Mononuclear cell (primary cell): Measurements from ENCODE around the gene TREH. TPM values are rescaled to one million over a fixed set of nuclear protein-coding genes. Genes with fewer than 3 reads are reported as not detected.

Experiments used
- H3K27me3 ChIP-seq: 2 replicates; pipeline ENCODE4 v1.6.0; 2011; ENCODE audit warnings: low read length, control low read depth; ENCODE audit not compliant: insufficient read depth
- H3K4me1 ChIP-seq: 2 replicates; pipeline ENCODE4 v1.5.1; 2011; ENCODE audit warnings: mild to moderate bottlenecking, low read length, control low read depth; ENCODE audit not compliant: insufficient read depth
- H3K4me3 ChIP-seq: 2 replicates; pipeline ENCODE4 v1.5.1; 2011; ENCODE audit warnings: mild to moderate bottlenecking, low read length, moderate library complexity
- H3K9me3 ChIP-seq: 2 replicates; pipeline ENCODE4 v1.5.1; 2011; ENCODE audit warnings: low read depth, mild to moderate bottlenecking, control low read depth, low read length
- total RNA-seq: library from RNA; depleted of rRNA; stranded (reverse); fragments of >200 nt; gene quantifications from one replicate; pipeline ENCODE4 v1.2.3, GENCODE V29; 2012

Gene TREH
- total RNA-seq, 1 donor: not detected

- H3K4me1 ChIP-seq: peaks cover 43% of the 10 kb centered on the region
- H3K4me3 ChIP-seq: no peak overlapping the region
- no peaks in the 10 kb centered on the region for H3K9me3 ChIP-seq
- no peaks in the 10 kb centered on the region for H3K27me3 ChIP-seq
These were observed 27.0 kb upstream of the TREH start for GRCh38 chr11:118706546-118706825.

DNA sequence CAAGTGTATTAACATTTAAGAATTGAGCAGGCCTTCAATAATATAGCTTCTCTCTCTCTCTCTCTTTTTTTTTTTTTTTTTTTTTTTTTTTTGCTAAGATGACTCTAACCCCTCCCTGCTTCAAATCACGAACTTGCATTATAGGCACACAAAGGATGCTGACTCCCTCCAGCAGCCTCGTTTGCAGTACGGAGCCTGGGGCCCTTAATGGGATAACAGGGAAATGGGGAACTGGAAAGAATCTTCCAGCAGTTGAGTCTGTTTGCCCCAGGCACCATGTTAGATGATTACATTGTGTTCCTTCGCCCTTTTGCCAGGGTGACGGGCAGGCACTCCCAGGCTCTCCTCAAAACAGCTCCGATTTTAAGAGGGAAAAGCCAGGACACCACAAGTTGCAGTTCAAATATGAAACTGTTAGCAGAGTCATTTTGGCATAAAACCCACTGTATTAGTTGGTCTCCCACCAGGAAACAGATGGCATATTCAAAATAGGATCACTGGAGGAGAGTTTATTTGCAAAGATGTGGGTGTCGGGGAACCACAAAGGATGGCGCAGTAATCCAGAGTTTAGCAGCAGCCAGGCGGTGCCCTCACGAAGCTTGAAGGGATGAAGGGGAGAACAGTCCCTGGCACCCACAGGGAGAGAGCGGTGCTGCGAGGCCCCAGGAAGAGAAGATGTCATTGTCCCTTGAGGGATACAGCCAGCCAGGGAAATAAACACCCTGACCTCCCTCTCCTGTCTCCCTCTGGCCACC, 26.5 kb upstream of the TREH start:
- Histone ChIP-seq H3K4me1 (peaks cover 47% of the 10 kb centered on the region), H3K4me3 (no peak overlapping the region), H3K9me3 (no peaks in the 10 kb centered on the region), H3K27me3 (no peaks in the 10 kb centered on the region)

- Histone ChIP-seq H3K4me3 (no peak overlapping the region), H3K27me3 (no peaks in the 10 kb centered on the region)
These were observed 25.8 kb upstream of the TREH start for GRCh38 chr11:118705111-118705741.

GRCh38 chr11:118703563-118704106, 24.2 kb upstream of the TREH start:
- no peaks in the 10 kb centered on the region for H3K9me3 ChIP-seq
- peaks cover 70% of the 10 kb centered on the region for H3K4me1 ChIP-seq
- no peaks in the 10 kb centered on the region for H3K27me3 ChIP-seq
- H3K4me3 ChIP-seq: no peak overlapping the region

More at GRCh38 chr11:118705111-118705741, 25.8 kb upstream of the TREH start:
- Histone ChIP-seq H3K9me3 (no peaks in the 10 kb centered on the region), H3K4me1 (peaks cover 54% of the 10 kb centered on the region)

GRCh38 chr11:118699506-118700220, 20.2 kb upstream of the TREH start:
- Histone ChIP-seq H3K4me3 (no peak overlapping the region), H3K27me3 (no peaks in the 10 kb centered on the region), H3K9me3 (no peaks in the 10 kb centered on the region), H3K4me1 (peaks cover 61% of the 10 kb centered on the region)

GRCh38 chr11:118697346-118697745, 17.9 kb upstream of the TREH start:
- Histone ChIP-seq H3K4me3 (no peak overlapping the region), H3K27me3 (no peaks in the 10 kb centered on the region), H3K4me1 (peaks cover 55% of the 10 kb centered on the region), H3K9me3 (no peaks in the 10 kb centered on the region)

- H3K9me3 ChIP-seq: no peaks in the 10 kb centered on the region
- no peak overlapping the region for H3K4me3 ChIP-seq
- H3K4me1 ChIP-seq: peaks cover 60% of the 10 kb centered on the region
- H3K27me3 ChIP-seq: no peaks in the 10 kb centered on the region
These were observed 17.3 kb upstream of the TREH start for GRCh38 chr11:118696673-118697226.

GRCh38 chr11:118694771-118695170, 15.3 kb upstream of the TREH start:
- no peak overlapping the region for H3K4me3 ChIP-seq
- no peaks in the 10 kb centered on the region for H3K9me3 ChIP-seq
- H3K4me1 ChIP-seq: peaks cover 58% of the 10 kb centered on the region
- H3K27me3 ChIP-seq: no peaks in the 10 kb centered on the region

- H3K27me3 ChIP-seq: no peaks in the 10 kb centered on the region
- H3K4me3 ChIP-seq: no peak overlapping the region
- no peaks in the 10 kb centered on the region for H3K9me3 ChIP-seq
- H3K4me1 ChIP-seq: peaks cover 57% of the 10 kb centered on the region
These were observed 14.7 kb upstream of the TREH start for GRCh38 chr11:118694185-118694584.

- Histone ChIP-seq H3K9me3 (no peaks in the 10 kb centered on the region), H3K4me3 (no peak overlapping the region), H3K4me1 (peaks cover 46% of the 10 kb centered on the region), H3K27me3 (no peaks in the 10 kb centered on the region)
These were observed 12.7 kb upstream of the TREH start for GRCh38 chr11:118691926-118692830.

GRCh38 chr11:118690553-118691304, 11.3 kb upstream of the TREH start:
- Histone ChIP-seq H3K4me3 (no peak overlapping the region), H3K4me1 (peaks cover 46% of the 10 kb centered on the region), H3K27me3 (no peaks in the 10 kb centered on the region), H3K9me3 (no peaks in the 10 kb centered on the region)

DNA sequence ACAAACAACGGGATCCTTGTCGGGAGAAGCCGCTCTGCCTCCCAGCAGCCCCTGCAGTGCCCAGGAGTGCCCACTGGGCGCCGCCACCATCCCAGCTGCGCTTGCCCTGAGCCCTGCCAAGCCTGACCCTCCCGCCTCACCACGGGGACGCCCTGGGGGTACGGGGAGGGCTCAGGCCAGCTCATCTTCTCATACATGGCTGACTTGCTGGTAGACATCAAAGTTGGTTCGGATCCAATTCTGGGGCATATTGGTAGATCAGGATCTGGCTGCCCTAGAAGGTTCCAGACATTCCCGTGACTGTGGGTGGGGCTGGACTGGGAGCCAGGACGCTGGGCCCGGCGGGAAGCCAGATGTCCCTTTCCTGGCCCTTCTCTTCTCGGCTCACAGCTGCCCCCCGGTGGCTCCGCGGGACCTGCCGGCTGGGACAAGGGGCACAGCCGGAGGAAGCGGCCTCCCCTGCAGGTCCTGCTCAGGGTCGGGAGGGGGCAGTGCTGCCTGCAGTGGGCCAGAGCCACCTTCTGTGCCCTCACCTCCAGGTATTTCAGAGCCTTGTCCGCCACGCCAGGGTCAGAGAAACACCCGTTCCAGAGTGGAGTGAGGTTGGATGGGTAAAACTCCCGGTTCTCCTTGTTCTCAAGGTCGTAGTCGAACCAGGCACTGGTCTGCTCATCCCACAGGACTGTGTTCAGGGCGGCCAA, 10.6 kb upstream of the TREH start:
- H3K4me3 ChIP-seq: peak overlapping the region; percentile 22
- H3K4me1 ChIP-seq: peaks cover 43% of the 10 kb centered on the region
- H3K27me3 ChIP-seq: no peaks in the 10 kb centered on the region
- no peaks in the 10 kb centered on the region for H3K9me3 ChIP-seq

DNA sequence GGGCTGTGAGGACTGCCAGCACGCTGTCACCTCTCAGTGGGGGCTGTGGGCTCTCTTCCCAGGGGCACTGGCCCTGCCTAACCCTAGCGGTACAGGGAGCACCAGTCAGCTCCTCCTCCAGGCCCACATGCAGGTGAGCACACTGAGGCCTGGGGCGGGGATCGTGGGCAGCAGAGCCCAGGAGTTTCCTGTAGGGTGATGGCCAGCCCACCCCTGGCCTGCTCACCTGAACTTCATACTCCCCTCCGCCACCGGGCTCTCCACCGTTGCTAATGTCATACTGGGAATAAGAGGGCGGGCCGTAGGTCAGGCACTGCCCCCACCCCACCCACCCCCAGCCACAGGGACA, 10.0 kb upstream of the TREH start:
- no peaks in the 10 kb centered on the region for H3K9me3 ChIP-seq
- H3K4me1 ChIP-seq: peaks cover 43% of the 10 kb centered on the region

More for the DNA sequence above, 10.0 kb upstream of the TREH start:
- H3K4me3 ChIP-seq: no peak overlapping the region
- no peaks in the 10 kb centered on the region for H3K27me3 ChIP-seq
